Loucy (cell line): Measurements from ENCODE around the gene WLS.

Experiments used
- H2AFZ ChIP-seq: fragments of 200-600 bp; sonication (generic); 2 replicates; pipeline ENCODE4 v1.6.0; 2016; ENCODE audit warnings: antibody characterized with exemption, mild to moderate bottlenecking, low read length, moderate library complexity
- H3F3A ChIP-seq: fragments of 200-600 bp; 2 replicates; pipeline ENCODE4 v1.6.0; 2016; ENCODE audit warnings: antibody characterized with exemption, low read depth, mild to moderate bottlenecking
- H3K27me3 ChIP-seq: fragments of 200-600 bp; sonication (generic); 2 replicates; pipeline ENCODE4 v1.6.1; 2014; ENCODE audit warnings: low read length, mild to moderate bottlenecking; ENCODE audit not compliant: insufficient read depth, poor library complexity, severe bottlenecking
- H3K36me3 ChIP-seq: fragments of 200-600 bp; sonication (generic); 2 replicates; pipeline ENCODE4 v1.6.1; 2016; ENCODE audit warnings: low read length; ENCODE audit not compliant: insufficient read depth
- H3K4me1 ChIP-seq: fragments of 200-600 bp; sonication (generic); 2 replicates; pipeline ENCODE4 v1.5.1; 2014; ENCODE audit warnings: low read length, mild to moderate bottlenecking; ENCODE audit not compliant: insufficient read depth, poor library complexity, severe bottlenecking
- H3K4me2 ChIP-seq: fragments of 200-600 bp; sonication (generic); 2 replicates; pipeline ENCODE4 v1.6.0; 2014; ENCODE audit warnings: antibody characterized with exemption, low read length, low read depth, mild to moderate bottlenecking; ENCODE audit not compliant: poor library complexity, severe bottlenecking
- H3K4me3 ChIP-seq: fragments of 200-600 bp; sonication (generic); 2 replicates; pipeline ENCODE4 v1.5.1; 2014; ENCODE audit warnings: low read length, mild to moderate bottlenecking, mixed read lengths; ENCODE audit not compliant: poor library complexity, severe bottlenecking
- H3K79me2 ChIP-seq: fragments of 200-600 bp; sonication (generic); 2 replicates; pipeline ENCODE4 v1.6.1; 2014; ENCODE audit warnings: low read length; ENCODE audit not compliant: insufficient read depth
- H3K9ac ChIP-seq: fragments of 200-600 bp; sonication (generic); 2 replicates; pipeline ENCODE4 v1.6.0; 2014; ENCODE audit warnings: mild to moderate bottlenecking, low read depth, low read length, moderate library complexity; ENCODE audit not compliant: poor library complexity, severe bottlenecking
- H3K9me2 ChIP-seq: fragments of 200-600 bp; sonication (generic); replicated peaks from 2 replicates; pipeline ENCODE4 v1.6.1; 2016; ENCODE audit warnings: low read depth, low read length, mixed read lengths
- H3K9me3 ChIP-seq: fragments of 200-600 bp; sonication (generic); 2 replicates; pipeline ENCODE4 v1.6.1; 2014; ENCODE audit warnings: mild to moderate bottlenecking, antibody characterized with exemption, low read length, low read depth; ENCODE audit not compliant: insufficient read depth
- H4K20me1 ChIP-seq: fragments of 200-600 bp; sonication (generic); 2 replicates; pipeline ENCODE4 v1.6.0; 2014; ENCODE audit warnings: antibody characterized with exemption, low read length, mild to moderate bottlenecking; ENCODE audit not compliant: insufficient read depth, poor library complexity, severe bottlenecking
- EZH2phosphoT487 ChIP-seq: fragments of 200-600 bp; IDR thresholded peaks from 2 replicates; pipeline ENCODE4 v1.6.1; 2018; ENCODE audit warnings: antibody characterized with exemption, mild to moderate bottlenecking, moderate library complexity, borderline replicate concordance
- TF ChIP-seq, protein P1 (sequence below): fragments of 200-600 bp; sonication (generic); conservative IDR thresholded peaks from 2 replicates; pipeline ENCODE4 v1.5.1; 2014; ENCODE audit warnings: mild to moderate bottlenecking, antibody characterized with exemption, low read length

WLS gene

DNA sequence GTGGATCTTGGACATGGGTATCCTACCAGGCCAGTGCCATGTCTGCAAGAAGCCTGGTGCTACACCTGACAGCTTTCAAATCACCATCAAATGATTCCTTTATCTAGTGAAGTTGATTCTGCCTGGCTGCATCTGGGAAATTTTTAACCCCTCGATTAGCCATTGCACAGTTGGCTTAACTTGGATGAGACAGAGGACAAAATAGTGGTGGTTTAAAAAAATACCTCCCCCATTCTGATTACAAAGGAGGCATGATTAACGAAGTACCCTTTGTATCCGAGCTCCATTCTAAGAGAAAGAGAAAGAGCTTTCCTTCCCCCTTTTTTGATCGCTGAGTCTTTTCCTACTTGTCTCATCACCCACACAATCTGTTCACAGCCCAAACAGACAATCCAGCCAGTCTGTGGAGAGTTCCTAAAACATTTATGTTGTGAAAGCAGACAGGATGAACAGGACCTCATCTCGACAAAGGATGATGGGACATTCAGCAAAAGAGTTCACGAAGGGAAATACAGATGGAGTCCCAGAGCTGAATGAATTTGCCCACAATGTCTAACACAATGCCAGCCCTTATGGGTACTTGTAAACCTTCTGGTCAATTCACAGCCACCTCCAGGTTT is 20.5 kb downstream of the WLS start:
- Histone ChIP-seq H3K4me2 (no peak overlapping the region), H3K9me2 (no peaks in the 10 kb centered on the region), H4K20me1 (no peaks in the 10 kb centered on the region), H3K4me3 (no peak overlapping the region), H3F3A (no peaks in the 10 kb centered on the region), H3K79me2 (no peaks in the 10 kb centered on the region), H3K4me1 (no peaks in the 10 kb centered on the region), H3K9me3 (no peaks in the 10 kb centered on the region), H3K36me3 (no peaks in the 10 kb centered on the region), H3K27me3 (no peaks in the 10 kb centered on the region), H3K9ac (no peak overlapping the region), H2AFZ (no peak overlapping the region)
- TF ChIP-seq, protein P1, sequence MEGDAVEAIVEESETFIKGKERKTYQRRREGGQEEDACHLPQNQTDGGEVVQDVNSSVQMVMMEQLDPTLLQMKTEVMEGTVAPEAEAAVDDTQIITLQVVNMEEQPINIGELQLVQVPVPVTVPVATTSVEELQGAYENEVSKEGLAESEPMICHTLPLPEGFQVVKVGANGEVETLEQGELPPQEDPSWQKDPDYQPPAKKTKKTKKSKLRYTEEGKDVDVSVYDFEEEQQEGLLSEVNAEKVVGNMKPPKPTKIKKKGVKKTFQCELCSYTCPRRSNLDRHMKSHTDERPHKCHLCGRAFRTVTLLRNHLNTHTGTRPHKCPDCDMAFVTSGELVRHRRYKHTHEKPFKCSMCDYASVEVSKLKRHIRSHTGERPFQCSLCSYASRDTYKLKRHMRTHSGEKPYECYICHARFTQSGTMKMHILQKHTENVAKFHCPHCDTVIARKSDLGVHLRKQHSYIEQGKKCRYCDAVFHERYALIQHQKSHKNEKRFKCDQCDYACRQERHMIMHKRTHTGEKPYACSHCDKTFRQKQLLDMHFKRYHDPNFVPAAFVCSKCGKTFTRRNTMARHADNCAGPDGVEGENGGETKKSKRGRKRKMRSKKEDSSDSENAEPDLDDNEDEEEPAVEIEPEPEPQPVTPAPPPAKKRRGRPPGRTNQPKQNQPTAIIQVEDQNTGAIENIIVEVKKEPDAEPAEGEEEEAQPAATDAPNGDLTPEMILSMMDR, result no peak
- TF ChIP-seq EZH2phosphoT487, result no peak

DNA sequence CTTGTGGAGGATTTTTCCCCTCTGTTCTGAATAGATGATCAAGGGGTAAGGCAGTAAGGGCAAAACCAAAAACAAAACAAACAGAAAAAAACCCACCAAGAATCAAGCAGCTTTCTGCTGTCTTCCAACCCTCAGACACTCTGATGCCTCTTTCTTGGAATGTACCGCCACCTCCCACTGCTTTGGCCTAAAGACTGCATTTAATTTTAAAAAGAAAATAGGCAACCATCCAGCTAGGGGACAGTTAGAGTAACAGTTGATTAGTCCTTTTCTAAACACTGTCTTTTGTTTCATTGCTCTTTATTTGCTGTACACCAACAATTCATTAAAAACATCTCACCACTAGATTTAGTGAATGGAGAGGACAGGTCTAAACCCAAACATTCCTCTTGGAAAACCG is 21.5 kb downstream of the WLS start:
- H3K9me2 ChIP-seq, result no peaks in the 10 kb centered on the region
- no peaks in the 10 kb centered on the region for H3K4me1 ChIP-seq
- H3K4me2 ChIP-seq, result no peak overlapping the region

DNA sequence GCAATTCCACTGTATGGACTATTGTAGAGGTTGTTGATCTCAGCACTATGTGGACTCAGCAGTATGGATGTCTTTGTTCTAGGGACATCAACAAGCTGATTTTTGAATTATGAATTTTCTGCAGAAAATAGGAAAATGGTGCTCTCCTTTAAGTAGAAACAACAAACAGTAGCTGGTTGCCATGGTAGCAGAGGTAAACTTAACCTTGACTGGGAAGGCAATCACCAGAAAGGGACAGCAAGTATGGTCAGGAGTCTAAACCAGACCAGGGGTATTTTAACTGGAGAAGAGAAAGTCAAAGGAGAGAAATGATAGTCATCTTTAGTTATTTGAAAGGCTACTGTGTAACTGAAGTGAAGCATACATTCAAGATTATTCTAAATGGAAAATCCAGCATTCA is 22.3 kb downstream of the WLS start:
- H3F3A ChIP-seq, result no peaks in the 10 kb centered on the region
- H2AFZ ChIP-seq, result no peak overlapping the region
- no peaks in the 10 kb centered on the region for H3K79me2 ChIP-seq
- H3K4me1 ChIP-seq, result no peaks in the 10 kb centered on the region
- no peaks in the 10 kb centered on the region for H3K9me2 ChIP-seq
- H3K9ac ChIP-seq, result no peak overlapping the region
- H3K4me3 ChIP-seq, result no peak overlapping the region
- TF ChIP-seq, protein P1, result no peak
- no peak for TF ChIP-seq EZH2phosphoT487
- H3K4me2 ChIP-seq, result no peak overlapping the region
- no peaks in the 10 kb centered on the region for H3K9me3 ChIP-seq
- no peaks in the 10 kb centered on the region for H3K27me3 ChIP-seq
- H4K20me1 ChIP-seq, result no peaks in the 10 kb centered on the region
- no peaks in the 10 kb centered on the region for H3K36me3 ChIP-seq

More for the DNA sequence above, 21.5 kb downstream of the WLS start:
- Histone ChIP-seq H3K36me3 (no peaks in the 10 kb centered on the region), H3K4me3 (no peak overlapping the region), H3K27me3 (no peaks in the 10 kb centered on the region), H3K9ac (no peak overlapping the region), H2AFZ (no peak overlapping the region), H3F3A (no peaks in the 10 kb centered on the region), H4K20me1 (no peaks in the 10 kb centered on the region), H3K9me3 (no peaks in the 10 kb centered on the region), H3K79me2 (no peaks in the 10 kb centered on the region)
- no peak for TF ChIP-seq EZH2phosphoT487
- TF ChIP-seq, protein P1, result no peak
